DMS53 (cell line): ENCODE measurements around the gene CYP17A1.

Experiments used
- DNase-seq: peaks from one replicate; lab custom pipeline; 2025; lab: John Stamatoyannopoulos, UW

CYP17A1 gene

GRCh38 chr10:102808380-102808779 is 28.8 kb downstream of the CYP17A1 start:
- DNase-seq = no peak

GRCh38 chr10:102804382-102805055 is 32.7 kb downstream of the CYP17A1 start:
- DNase-seq = no peak

GRCh38 chr10:102802920-102803534 is 34.2 kb downstream of the CYP17A1 start:
- DNase-seq = no peak

- no peak for DNase-seq
Measured at GRCh38 chr10:102801978-102802377, 35.2 kb downstream of the CYP17A1 start.

GRCh38 chr10:102801496-102801895 is 35.7 kb downstream of the CYP17A1 start:
- no peak for DNase-seq

- DNase-seq = no peak
Measured at GRCh38 chr10:102800611-102801335, 36.4 kb downstream of the CYP17A1 start.

- no peak for DNase-seq
Measured at GRCh38 chr10:102799691-102800471, 37.3 kb downstream of the CYP17A1 start.

- DNase-seq = no peak
Measured at GRCh38 chr10:102796407-102797176, 40.6 kb downstream of the CYP17A1 start.

- DNase-seq = no peak
Measured at GRCh38 chr10:102795453-102796406, 41.5 kb downstream of the CYP17A1 start.

- DNase-seq = no peak
Measured at GRCh38 chr10:102791754-102792395, 45.3 kb downstream of the CYP17A1 start.

- DNase-seq = no peak
Measured at GRCh38 chr10:102785818-102786217, 51.4 kb downstream of the CYP17A1 start.

- no peak for DNase-seq
Measured at GRCh38 chr10:102783568-102783967, 53.6 kb downstream of the CYP17A1 start.

GRCh38 chr10:102782673-102783551 is 54.3 kb downstream of the CYP17A1 start:
- DNase-seq = no peak

GRCh38 chr10:102781921-102782557 is 55.2 kb downstream of the CYP17A1 start:
- DNase-seq = no peak

- DNase-seq = no peak
Measured at GRCh38 chr10:102781090-102781920, 55.9 kb downstream of the CYP17A1 start.
